ENCODE results near the gene FHIT.

- no peak for TF ChIP-seq POLR2AphosphoS5 (IDR thresholded peaks at IDR 0.05; ENCODE audit: low read depth, low read length)
- TF ChIP-seq, protein P1, sequence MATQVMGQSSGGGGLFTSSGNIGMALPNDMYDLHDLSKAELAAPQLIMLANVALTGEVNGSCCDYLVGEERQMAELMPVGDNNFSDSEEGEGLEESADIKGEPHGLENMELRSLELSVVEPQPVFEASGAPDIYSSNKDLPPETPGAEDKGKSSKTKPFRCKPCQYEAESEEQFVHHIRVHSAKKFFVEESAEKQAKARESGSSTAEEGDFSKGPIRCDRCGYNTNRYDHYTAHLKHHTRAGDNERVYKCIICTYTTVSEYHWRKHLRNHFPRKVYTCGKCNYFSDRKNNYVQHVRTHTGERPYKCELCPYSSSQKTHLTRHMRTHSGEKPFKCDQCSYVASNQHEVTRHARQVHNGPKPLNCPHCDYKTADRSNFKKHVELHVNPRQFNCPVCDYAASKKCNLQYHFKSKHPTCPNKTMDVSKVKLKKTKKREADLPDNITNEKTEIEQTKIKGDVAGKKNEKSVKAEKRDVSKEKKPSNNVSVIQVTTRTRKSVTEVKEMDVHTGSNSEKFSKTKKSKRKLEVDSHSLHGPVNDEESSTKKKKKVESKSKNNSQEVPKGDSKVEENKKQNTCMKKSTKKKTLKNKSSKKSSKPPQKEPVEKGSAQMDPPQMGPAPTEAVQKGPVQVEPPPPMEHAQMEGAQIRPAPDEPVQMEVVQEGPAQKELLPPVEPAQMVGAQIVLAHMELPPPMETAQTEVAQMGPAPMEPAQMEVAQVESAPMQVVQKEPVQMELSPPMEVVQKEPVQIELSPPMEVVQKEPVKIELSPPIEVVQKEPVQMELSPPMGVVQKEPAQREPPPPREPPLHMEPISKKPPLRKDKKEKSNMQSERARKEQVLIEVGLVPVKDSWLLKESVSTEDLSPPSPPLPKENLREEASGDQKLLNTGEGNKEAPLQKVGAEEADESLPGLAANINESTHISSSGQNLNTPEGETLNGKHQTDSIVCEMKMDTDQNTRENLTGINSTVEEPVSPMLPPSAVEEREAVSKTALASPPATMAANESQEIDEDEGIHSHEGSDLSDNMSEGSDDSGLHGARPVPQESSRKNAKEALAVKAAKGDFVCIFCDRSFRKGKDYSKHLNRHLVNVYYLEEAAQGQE (IDR thresholded peaks at IDR 0.05; ENCODE audit: insufficient read depth in 1 of 2, low read depth in 2 of 2, low read length in 2 of 2) = no peak
- no peak for TF ChIP-seq TAF1 (IDR thresholded peaks at IDR 0.05; ENCODE audit: borderline replicate concordance, insufficient read depth, low read length)
- no peak for TF ChIP-seq SIN3A (IDR thresholded peaks at IDR 0.05; ENCODE audit: borderline replicate concordance, insufficient read depth, low read length)
- TF ChIP-seq FOXP2 (optimal IDR thresholded peaks at IDR 0.05; ENCODE audit: borderline replicate concordance, extremely low read depth, extremely low read length, insufficient read depth) = no peak
Observed at GRCh38 chr3:60610441-60611112, 640.7 kb downstream of the FHIT start.
